OCI-M1 (cell line): ENCODE results near the gene CNTN5.

Experiments used
- DNase-seq: peaks from one replicate; lab custom pipeline; 2025; lab: John Stamatoyannopoulos, UW

The CNTN5 gene

GRCh38 chr11:99170591-99170990 is 149.8 kb downstream of the CNTN5 start:
- no peak for DNase-seq

- DNase-seq: no peak
Observed at GRCh38 chr11:99171330-99171729, 150.6 kb downstream of the CNTN5 start.

GRCh38 chr11:99176430-99176829 is 155.7 kb downstream of the CNTN5 start:
- DNase-seq: peak; percentile 5

- no peak for DNase-seq
Observed at GRCh38 chr11:99177446-99177845, 156.7 kb downstream of the CNTN5 start.

GRCh38 chr11:99184146-99184545 is 163.4 kb downstream of the CNTN5 start:
- no peak for DNase-seq

GRCh38 chr11:99188221-99188620 is 167.5 kb downstream of the CNTN5 start:
- DNase-seq: no peak

DNA sequence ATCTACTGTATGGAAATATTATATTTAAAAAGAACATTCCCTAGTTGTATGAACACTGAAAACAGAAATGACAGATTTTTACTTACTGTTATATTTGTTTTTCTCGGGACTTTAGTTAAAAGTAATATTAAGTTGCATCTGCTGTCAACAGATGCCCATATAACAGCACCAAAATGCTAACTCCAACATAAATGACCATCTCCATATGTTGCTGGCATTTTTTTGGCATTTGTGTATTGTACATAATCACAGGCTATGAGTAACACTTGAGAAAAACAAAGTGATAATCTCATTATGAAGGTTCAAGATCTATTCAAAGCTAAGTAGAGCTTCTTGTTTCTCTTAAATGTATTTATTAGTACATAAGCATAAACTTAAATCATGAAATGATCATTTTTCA is 172.0 kb downstream of the CNTN5 start:
- no peak for DNase-seq

GRCh38 chr11:99197477-99197876 is 176.7 kb downstream of the CNTN5 start:
- no peak for DNase-seq

GRCh38 chr11:99198215-99198614 is 177.5 kb downstream of the CNTN5 start:
- DNase-seq: no peak

DNA sequence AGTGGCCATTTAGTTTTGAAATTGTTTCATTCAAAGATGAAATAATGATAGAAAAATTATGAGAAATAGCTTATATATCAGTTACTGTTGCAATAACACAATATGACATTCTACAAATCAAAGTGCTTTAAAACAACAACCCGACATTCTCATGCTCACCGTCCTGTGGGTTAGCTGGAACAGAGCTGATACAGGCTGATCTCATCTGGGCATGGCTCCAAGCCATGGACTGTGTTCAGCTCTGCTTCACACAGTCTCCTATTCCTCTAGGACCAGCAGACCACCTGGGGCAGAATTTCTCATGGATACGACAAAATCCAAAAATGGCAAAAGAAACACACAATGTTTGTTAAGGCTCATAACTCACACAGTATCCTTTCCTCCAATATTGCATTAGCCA is 178.6 kb downstream of the CNTN5 start:
- no peak for DNase-seq

- DNase-seq: no peak
Observed at GRCh38 chr11:99200720-99201119, 180.0 kb downstream of the CNTN5 start.

- no peak for DNase-seq
Observed at GRCh38 chr11:99208813-99209212, 188.1 kb downstream of the CNTN5 start.

DNA sequence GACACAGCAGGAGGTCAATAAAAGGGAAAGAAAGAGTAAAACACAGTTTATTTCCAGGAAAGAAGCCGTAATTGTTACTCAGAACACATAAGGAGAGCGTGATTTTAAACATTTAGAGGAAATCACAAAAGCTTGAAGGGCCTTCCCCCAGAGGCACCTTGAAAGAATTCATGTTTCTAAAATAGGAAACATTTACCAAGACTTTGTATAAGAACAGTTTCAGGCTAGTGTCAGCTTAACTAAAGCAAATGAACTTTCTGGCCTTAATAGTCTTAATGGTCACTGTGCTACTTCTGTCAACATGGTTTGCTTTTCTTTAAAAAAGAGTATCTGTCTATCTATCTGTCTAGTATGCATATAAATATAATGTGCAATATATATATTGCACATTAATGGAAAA is 208.8 kb downstream of the CNTN5 start:
- DNase-seq: no peak

DNA sequence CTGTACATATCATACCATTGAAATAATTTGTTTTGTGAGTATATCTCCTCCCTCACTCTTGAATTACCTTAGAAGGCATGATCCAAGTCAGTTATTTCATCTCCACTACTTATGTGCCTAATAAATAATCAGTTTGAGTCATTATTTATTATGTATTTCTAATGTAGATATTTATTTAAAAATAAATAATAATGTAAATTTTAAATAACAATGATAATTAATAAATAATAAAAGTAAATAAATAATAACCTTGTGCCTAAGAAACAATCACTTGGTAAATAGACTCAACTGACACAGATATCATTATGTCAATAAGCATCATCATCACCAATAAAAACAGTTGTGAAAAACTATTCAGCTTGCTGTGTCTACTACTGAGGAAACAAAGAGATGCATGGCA is 213.8 kb downstream of the CNTN5 start:
- no peak for DNase-seq

DNA sequence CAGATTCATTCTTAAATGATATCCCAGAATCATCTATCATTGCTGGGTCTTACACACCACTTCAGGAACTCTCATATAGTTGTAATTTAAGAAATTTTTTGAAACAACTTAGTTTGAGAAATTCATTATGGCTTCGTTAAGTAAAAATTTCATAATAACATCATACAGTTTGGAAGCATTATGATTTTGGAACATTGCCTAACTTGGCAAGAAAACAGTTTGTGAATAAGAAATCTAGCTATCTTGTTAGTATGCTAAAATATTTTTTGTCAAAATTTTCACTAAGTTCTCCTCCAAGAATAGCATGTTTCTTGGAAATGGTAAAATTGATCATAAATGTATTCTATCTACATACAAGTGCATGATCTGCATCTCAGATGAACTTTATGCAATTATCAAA is 217.7 kb downstream of the CNTN5 start:
- DNase-seq: no peak

- DNase-seq: no peak
Observed at GRCh38 chr11:99240192-99241030, 219.7 kb downstream of the CNTN5 start.

- no peak for DNase-seq
Observed at GRCh38 chr11:99241066-99241465, 220.3 kb downstream of the CNTN5 start.

DNA sequence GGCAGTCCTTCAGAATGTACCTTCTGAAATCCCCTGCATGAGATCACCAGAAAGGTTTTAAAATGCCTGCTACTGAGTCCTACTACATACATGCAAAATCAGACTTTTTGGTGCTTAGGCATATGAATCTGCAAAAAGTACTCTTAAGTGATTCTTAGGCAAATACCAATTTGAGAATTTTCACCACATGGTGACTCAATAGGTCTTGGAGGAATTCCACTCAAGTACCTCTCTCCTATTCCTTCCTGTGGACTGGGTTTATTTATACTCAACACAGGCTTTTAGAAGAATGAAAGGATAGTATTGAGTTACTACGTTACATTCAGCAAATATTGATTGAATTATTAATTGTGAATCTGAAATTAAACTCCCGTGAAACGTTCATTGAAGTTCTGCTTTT is 223.9 kb downstream of the CNTN5 start:
- DNase-seq: no peak

GRCh38 chr11:99246199-99246598 is 225.4 kb downstream of the CNTN5 start:
- DNase-seq: no peak

GRCh38 chr11:99256614-99257013 is 235.9 kb downstream of the CNTN5 start:
- no peak for DNase-seq

DNA sequence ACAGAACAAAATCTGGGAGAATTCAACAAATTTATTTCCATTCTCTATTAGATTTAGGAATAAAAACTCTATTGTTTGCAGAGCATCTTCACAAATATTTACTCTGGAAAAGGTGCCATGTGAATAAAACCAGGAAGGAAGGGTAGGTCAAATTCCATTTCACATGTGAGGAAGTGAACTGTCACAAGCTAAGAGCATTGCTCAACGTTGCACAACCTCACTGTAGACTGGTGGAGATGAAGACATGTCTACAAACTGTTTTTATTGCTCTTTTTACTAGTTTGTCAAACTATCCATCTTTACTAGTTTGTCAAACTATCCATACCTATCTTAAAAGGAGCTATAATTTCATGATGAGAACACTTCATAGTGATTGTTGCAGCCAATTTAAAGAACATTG is 236.4 kb downstream of the CNTN5 start:
- peak; percentile 3 for DNase-seq

- DNase-seq: no peak
Observed at GRCh38 chr11:99260696-99261095, 239.9 kb downstream of the CNTN5 start.

DNA sequence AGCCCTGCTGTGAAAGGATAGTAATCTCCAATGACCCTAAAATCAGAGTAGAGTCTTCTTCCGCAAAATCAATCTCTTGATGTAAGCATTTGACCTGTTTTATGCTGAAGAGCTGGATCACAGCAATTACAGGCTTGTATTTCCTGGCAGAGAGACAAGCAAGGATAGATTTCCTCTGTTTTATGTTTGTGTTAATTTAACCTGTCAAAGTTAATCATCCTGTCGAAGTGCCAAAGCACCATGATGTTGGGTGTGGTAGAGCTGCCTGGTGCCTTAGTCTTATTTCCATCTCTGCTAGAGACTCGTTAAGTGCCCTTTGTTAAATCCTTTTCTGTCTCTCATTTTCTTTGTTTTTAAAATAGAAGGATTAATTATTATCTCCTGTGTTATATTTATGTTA is 248.1 kb downstream of the CNTN5 start:
- no peak for DNase-seq

DNA sequence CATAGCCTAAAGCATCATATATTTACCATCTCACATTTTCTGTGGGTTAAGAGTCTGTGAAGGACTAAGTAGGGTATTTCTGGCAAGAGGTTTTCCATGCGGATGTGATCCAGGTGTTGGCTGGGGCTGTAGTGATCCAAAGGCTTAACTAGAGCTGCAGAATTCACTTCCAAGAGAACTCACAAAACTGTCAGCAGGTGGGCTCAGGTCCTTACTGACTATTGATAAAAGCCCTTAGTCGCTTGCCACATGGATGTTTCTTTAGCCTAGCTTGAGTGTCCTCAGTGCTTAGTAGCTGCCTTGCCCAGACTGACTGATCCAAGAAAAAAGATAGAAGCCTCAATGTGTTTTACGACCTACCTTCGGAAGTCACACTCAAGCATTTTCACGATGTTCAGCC is 250.8 kb downstream of the CNTN5 start:
- no peak for DNase-seq
